Naive thymus-derived CD4-positive, alpha-beta T cell (primary cell): Measurements from ENCODE around the gene DOLK. TPM values are rescaled to one million over a fixed set of nuclear protein-coding genes. Genes with fewer than 3 reads are reported as not detected.
"Not testable (repeated sequence)": the region's sequence is repeated elsewhere in the genome, so short reads cannot be mapped to it uniquely, and the experiment has no call there.

ENCODE experiments used
- ATAC-seq: fragments of 150-1000 bp; cut with Tn5 transposase; 2 replicates; pipeline ENCODE4 v1.10.0; 2021; ENCODE audit warnings: mild to moderate bottlenecking, moderate library complexity
- CTCF ChIA-PET: fragments of 350-600 bp; sonication (Branson Sonifier 250); formaldehyde crosslinking; loops from one replicate; lab custom pipeline; 2021; ENCODE audit warnings: antibody characterized with exemption; lab: Charles Lee
- POLR2A ChIA-PET: fragments of 350-600 bp; sonication (Branson Sonifier 250); formaldehyde crosslinking; loops from one replicate; lab custom pipeline; 2021; ENCODE audit warnings: antibody characterized with exemption, inconsistent platforms; lab: Charles Lee
- DNase-seq, 9 donors: peaks; one replicate each; pipeline versions ENCODE4 v3.0.0 to v3.0.0-alpha.2; 2020 to 2022; ENCODE audit warnings: mixed read lengths in 1 of 9
- H3K27ac ChIP-seq: one replicate; pipeline ENCODE4 v1.7.0; 2013; ENCODE audit warnings: mild to moderate bottlenecking, low read depth, low read length, moderate library complexity
- H3K27me3 ChIP-seq, 2 donors: one replicate each; pipeline ENCODE4 v1.7.0; 2013; ENCODE audit warnings: low read length in 2 of 2, mild to moderate bottlenecking in 2 of 2, moderate library complexity in 2 of 2; ENCODE audit not compliant: control insufficient read depth in 2 of 2, insufficient read depth in 2 of 2
- H3K36me3 ChIP-seq, 3 experiments: 1 replicate in 2 of 3; 2 replicates in 1 of 3; pipeline ENCODE4 v1.7.0; 2013; ENCODE audit warnings: low read length in 3 of 3, mild to moderate bottlenecking in 3 of 3, moderate library complexity in 1 of 3; ENCODE audit not compliant: insufficient read depth in 3 of 3, control insufficient read depth in 2 of 3
- H3K4me1 ChIP-seq, 2 donors: one replicate each; pipeline ENCODE4 v1.7.0; 2013; ENCODE audit warnings: low read length in 2 of 2, mild to moderate bottlenecking in 2 of 2, moderate library complexity in 1 of 2; ENCODE audit not compliant: control insufficient read depth in 2 of 2, insufficient read depth in 2 of 2
- H3K4me3 ChIP-seq: 2 replicates; pipeline ENCODE4 v1.7.0; 2013; ENCODE audit warnings: mild to moderate bottlenecking, low read length
- H3K9me3 ChIP-seq, 3 experiments: 1 replicate in 2 of 3; 2 replicates in 1 of 3; pipeline ENCODE4 v1.7.0; 2013; ENCODE audit warnings: low read length in 3 of 3; ENCODE audit not compliant: control insufficient read depth in 2 of 3
- H3K27ac Mint-ChIP-seq, 9 donors: one replicate each; pipeline ENCODE4 v1.8.0; 2020 to 2022; ENCODE audit warnings: mixed read lengths in 9 of 9, mild to moderate bottlenecking in 8 of 9, moderate library complexity in 5 of 9, inconsistent platforms in 2 of 9
- H3K27me3 Mint-ChIP-seq, 5 donors: one replicate each; pipeline ENCODE4 v1.8.0; 2021 to 2022; ENCODE audit warnings: mixed read lengths in 5 of 5, mild to moderate bottlenecking in 1 of 5
- H3K36me3 Mint-ChIP-seq, 5 donors: one replicate each; pipeline ENCODE4 v1.8.0; 2020 to 2022; ENCODE audit warnings: mixed read lengths in 5 of 5, mild to moderate bottlenecking in 3 of 5, inconsistent platforms in 1 of 5
- H3K4me1 Mint-ChIP-seq, 7 donors: one replicate each; pipeline ENCODE4 v1.8.0; 2020 to 2022; ENCODE audit warnings: mixed read lengths in 7 of 7, mild to moderate bottlenecking in 3 of 7, inconsistent platforms in 1 of 7
- H3K4me3 Mint-ChIP-seq, 10 donors: one replicate each; pipeline ENCODE4 v1.8.0; 2020 to 2022; ENCODE audit warnings: mild to moderate bottlenecking in 10 of 10, mixed read lengths in 10 of 10, moderate library complexity in 6 of 10, inconsistent platforms in 2 of 10
- H3K9me3 Mint-ChIP-seq, 11 donors: one replicate each; pipeline ENCODE4 v1.8.0; 2020 to 2022; ENCODE audit warnings: mixed read lengths in 11 of 11, mild to moderate bottlenecking in 4 of 11, inconsistent platforms in 1 of 11, moderate library complexity in 1 of 11
- intact Hi-C, 2 donors: fragments of 100-400 bp; cut with micrococcal nuclease; formaldehyde crosslinking; loops; one replicate each; pipeline ENCODE4 v1.15.1; 2023
- polyA plus RNA-seq, 2 donors: library from polyadenylated mRNA; unstranded; fragments of 300-500 nt; fragmentation: Illumina TruSeq; gene quantifications; one replicate each; pipeline ENCODE4 v1.2.3, GENCODE V29; 2021
- total RNA-seq, 6 experiments: library from RNA in 5 of 6; stranded (reverse) in 5 of 6; gene quantifications; 1 replicate in 5 of 6; 2 replicates in 1 of 6; pipeline ENCODE4 v1.2.3 and lab custom pipeline; 2021 to 2026

DOLK gene
- total and polyA plus RNA-seq, 7 experiments from 2014 or later: 6.0 to 12.8 (median 9.5) TPM

DNA sequence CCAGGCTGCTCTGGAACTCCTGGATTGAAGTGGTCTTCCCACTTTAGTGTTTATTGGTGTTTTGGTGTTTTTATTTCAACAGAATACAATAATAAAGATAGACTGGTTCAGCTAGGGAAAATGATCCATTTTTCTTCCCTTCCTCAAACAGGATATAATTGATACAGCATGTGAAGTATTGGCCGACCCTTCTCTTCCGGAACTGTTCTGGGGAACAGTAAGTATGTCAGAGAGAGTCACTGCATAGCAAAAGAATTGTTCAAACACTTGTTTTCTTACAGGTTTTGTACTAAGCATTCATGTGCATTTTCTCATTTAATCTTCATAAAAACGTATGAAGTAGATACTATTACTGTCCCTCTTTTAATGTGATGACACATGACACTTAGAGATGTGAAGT, 31.7 kb upstream of the DOLK start:
- no peaks in the 10 kb centered on the region for H3K9me3 Mint-ChIP-seq
- CTCF ChIA-PET: no interaction called here

GRCh38 chr9:128972956-128973355, 25.6 kb upstream of the DOLK start:
- CTCF ChIA-PET: interaction anchor here (0.5 kb wide), 1 partner anchor 8 kb away, joined by 4 read pairs; no protein-coding TSS in a partner anchor
- ATAC-seq (no peak), DNase-seq (no peak)
- H3K36me3 ChIP-seq: peaks cover 21 to 90% (median 31%) of the 10 kb centered on the region in 3 experiments
- no peak overlapping the region for H3K4me3 Mint-ChIP-seq
- H3K27ac ChIP-seq: no peak overlapping the region
- POLR2A ChIA-PET: no interaction called here
- peak overlapping the region in 1 of 9 donors; percentile 20 for H3K27ac Mint-ChIP-seq
- no peaks in the 10 kb centered on the region for H3K27me3 ChIP-seq
- intact Hi-C loops: no loop called here
- H3K4me3 ChIP-seq: no peak overlapping the region
- H3K9me3 Mint-ChIP-seq: no peaks in the 10 kb centered on the region
- H3K9me3 ChIP-seq: no peaks in the 10 kb centered on the region
- peaks cover 21 to 59% (median 26%) of the 10 kb centered on the region in 5 donors for H3K36me3 Mint-ChIP-seq
- peaks cover 0 to 10% (median 0%) of the 10 kb centered on the region in 7 donors for H3K4me1 Mint-ChIP-seq
- H3K27me3 Mint-ChIP-seq: no peaks in the 10 kb centered on the region
- no peaks in the 10 kb centered on the region for H3K4me1 ChIP-seq

More for the DNA sequence above, 31.7 kb upstream of the DOLK start:
- Mint-ChIP-seq H3K4me1 (no peaks in the 10 kb centered on the region), H3K27ac (no peak overlapping the region), H3K27me3 (no peaks in the 10 kb centered on the region), H3K36me3 (peaks cover 9 to 62% (median 35%) of the 10 kb centered on the region in 5 donors), H3K4me3 (no peak overlapping the region)
- DNase-seq: no peak
- Histone ChIP-seq H3K9me3 (no peaks in the 10 kb centered on the region), H3K36me3 (peaks cover 20 to 88% (median 25%) of the 10 kb centered on the region in 3 experiments), H3K4me1 (no peaks in the 10 kb centered on the region), H3K27me3 (no peaks in the 10 kb centered on the region), H3K4me3 (no peak overlapping the region), H3K27ac (no peak overlapping the region)
- ATAC-seq: no peak
- intact Hi-C loops: no loop called here
- POLR2A ChIA-PET: no interaction called here

DNA sequence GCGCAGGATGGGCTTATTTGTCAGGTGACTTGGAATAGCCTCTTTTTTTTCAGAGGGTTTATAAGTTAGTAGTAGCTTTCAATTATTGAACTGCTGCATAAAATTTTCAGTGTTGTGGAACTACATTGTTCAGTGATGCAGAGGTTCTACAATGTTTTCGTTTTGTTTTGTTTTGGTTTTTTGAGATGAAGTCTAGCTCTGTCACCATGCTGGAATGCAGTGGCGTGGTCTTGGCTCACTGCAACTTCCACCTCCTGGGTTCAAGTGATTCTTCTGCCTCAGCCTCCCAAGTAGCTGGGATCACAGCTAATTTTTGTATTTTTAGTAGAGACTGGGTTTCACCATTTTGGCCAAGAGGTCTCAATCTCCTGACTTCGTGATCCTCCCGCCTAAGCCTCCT, 22.1 kb upstream of the DOLK start:
- peaks cover 16 to 55% (median 25%) of the 10 kb centered on the region in 5 donors for H3K36me3 Mint-ChIP-seq
- Histone ChIP-seq H3K27ac (peak overlapping the region; percentile 17), H3K9me3 (no peaks in the 10 kb centered on the region), H3K27me3 (no peaks in the 10 kb centered on the region), H3K4me1 (no peaks in the 10 kb centered on the region), H3K4me3 (no peak overlapping the region), H3K36me3 (peaks cover 15 to 73% (median 31%) of the 10 kb centered on the region in 3 experiments)
- H3K4me3 Mint-ChIP-seq: no peak overlapping the region
- DNase-seq: no peak
- ATAC-seq: no peak
- peaks cover 0 to 4% (median 0%) of the 10 kb centered on the region in 11 donors for H3K9me3 Mint-ChIP-seq
- H3K27me3 Mint-ChIP-seq: no peaks in the 10 kb centered on the region
- intact Hi-C loops: no loop called here
- H3K27ac Mint-ChIP-seq: no peak overlapping the region
- H3K4me1 Mint-ChIP-seq: peaks cover 0 to 10% (median 0%) of the 10 kb centered on the region in 7 donors
- ChIA-PET POLR2A (no interaction called here), CTCF (interaction anchor here (0.5 to 0.7 kb wide), 2 partner anchors 180 to 467 kb away, joined by 3 read pairs; no protein-coding TSS in a partner anchor)

DNA sequence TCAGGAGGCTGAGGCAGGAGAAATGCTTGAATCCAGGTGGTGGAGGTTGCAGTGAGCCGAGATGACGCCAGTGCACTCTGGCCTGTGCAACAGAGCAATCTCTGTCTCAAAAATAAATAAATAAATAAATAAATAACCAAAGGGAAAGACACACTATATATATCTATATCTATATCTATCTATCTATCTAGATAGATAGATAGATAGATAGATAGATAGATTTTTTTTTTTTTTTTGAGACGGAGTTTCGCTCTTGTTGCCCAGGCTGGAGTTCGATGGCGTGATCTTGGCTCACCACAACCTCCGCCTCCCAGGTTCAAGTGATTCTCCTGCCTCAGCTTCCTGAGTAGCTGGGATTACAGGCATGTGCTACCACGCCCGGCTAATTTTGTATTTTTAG, 14.0 kb upstream of the DOLK start:
- H3K4me3 ChIP-seq, intact Hi-C loops, CTCF ChIA-PET, H3K27ac ChIP-seq, H3K27ac Mint-ChIP-seq, H3K4me3 Mint-ChIP-seq, H3K9me3 Mint-ChIP-seq, ATAC-seq, POLR2A ChIA-PET, DNase-seq, H3K4me1 ChIP-seq, H3K27me3 Mint-ChIP-seq, H3K27me3 ChIP-seq, H3K9me3 ChIP-seq, H3K4me1 Mint-ChIP-seq: not testable (repeated sequence)
- peaks cover 7 to 59% (median 18%) of the 10 kb centered on the region in 3 experiments for H3K36me3 ChIP-seq
- H3K36me3 Mint-ChIP-seq: peaks cover 0 to 27% (median 15%) of the 10 kb centered on the region in 5 donors

GRCh38 chr9:128947277-128947526, 201 bp downstream of the DOLK start:
- intact Hi-C loops: loop anchor here (1.0 to 5.0 kb wide), 17 partner anchors 44 to 625 kb away; partner anchors contain the start of genes LRRC8A (in 2 of the 2), COQ4 (in 1 of the 2), DOLPP1 (in 1 of the 2) and DYNC2I2 (in 1 of the 2)
- no peaks in the 10 kb centered on the region for H3K9me3 Mint-ChIP-seq
- H3K36me3 Mint-ChIP-seq: peaks cover 0 to 10% (median 5%) of the 10 kb centered on the region in 5 donors
- ATAC-seq: no peak
- Histone ChIP-seq H3K27ac (peak overlapping the region; percentile 97), H3K9me3 (no peaks in the 10 kb centered on the region), H3K36me3 (peaks cover 0 to 22% (median 0%) of the 10 kb centered on the region in 3 experiments), H3K4me3 (peak overlapping the region; percentile 87), H3K4me1 (peaks cover 8 to 14% of the 10 kb centered on the region in 2 donors), H3K27me3 (no peaks in the 10 kb centered on the region)
- H3K27ac Mint-ChIP-seq: peak overlapping the region; percentile 89 to 99 (median 97)
- no peaks in the 10 kb centered on the region for H3K27me3 Mint-ChIP-seq
- H3K4me3 Mint-ChIP-seq: peak overlapping the region; percentile 93 to 99 (median 98)
- POLR2A ChIA-PET: no interaction called here
- H3K4me1 Mint-ChIP-seq: peaks cover 16 to 47% (median 31%) of the 10 kb centered on the region in 7 donors
- DNase-seq: no peak
- CTCF ChIA-PET: no interaction called here

GRCh38 chr9:128946571-128947276, 679 bp downstream of the DOLK start:
- CTCF ChIA-PET: no interaction called here
- H3K36me3 ChIP-seq: peaks cover 0 to 22% (median 0%) of the 10 kb centered on the region in 3 experiments
- Mint-ChIP-seq H3K4me3 (peak overlapping the region; percentile 93 to 99 (median 98)), H3K4me1 (peaks cover 16 to 47% (median 31%) of the 10 kb centered on the region in 7 donors), H3K36me3 (peaks cover 0 to 10% (median 5%) of the 10 kb centered on the region in 5 donors), H3K9me3 (no peaks in the 10 kb centered on the region), H3K27me3 (no peaks in the 10 kb centered on the region), H3K27ac (peak overlapping the region; percentile 89 to 99 (median 97))
- intact Hi-C loops: loop anchor here (1.0 to 5.0 kb wide), 17 partner anchors 44 to 624 kb away; partner anchors contain the start of genes LRRC8A (in 2 of the 2), COQ4 (in 1 of the 2), DOLPP1 (in 1 of the 2) and DYNC2I2 (in 1 of the 2)
- no peaks in the 10 kb centered on the region for H3K27me3 ChIP-seq
- peak overlapping the region; percentile 87 for H3K4me3 ChIP-seq
- H3K9me3 ChIP-seq: no peaks in the 10 kb centered on the region
- peak in 1 of 9 donors; percentile 7 for DNase-seq
- ATAC-seq: peak; percentile 9
- peak overlapping the region; percentile 97 for H3K27ac ChIP-seq
- H3K4me1 ChIP-seq: peaks cover 8 to 14% of the 10 kb centered on the region in 2 donors
- POLR2A ChIA-PET: interaction anchor here (0.6 kb wide), 1 partner anchor 129 kb away, joined by 3 read pairs; the partner anchor contains the start of gene ENDOG
